ENCODE data around the gene LYPD3. TPM values are rescaled to one million over a fixed set of nuclear protein-coding genes. Genes with fewer than 3 reads are reported as not detected.

Gene LYPD3
- polyA plus RNA-seq, 1 donor (not counting 4 experiments of a cell fraction or from before 2014, with no cell fraction given) = 163 TPM

DNA sequence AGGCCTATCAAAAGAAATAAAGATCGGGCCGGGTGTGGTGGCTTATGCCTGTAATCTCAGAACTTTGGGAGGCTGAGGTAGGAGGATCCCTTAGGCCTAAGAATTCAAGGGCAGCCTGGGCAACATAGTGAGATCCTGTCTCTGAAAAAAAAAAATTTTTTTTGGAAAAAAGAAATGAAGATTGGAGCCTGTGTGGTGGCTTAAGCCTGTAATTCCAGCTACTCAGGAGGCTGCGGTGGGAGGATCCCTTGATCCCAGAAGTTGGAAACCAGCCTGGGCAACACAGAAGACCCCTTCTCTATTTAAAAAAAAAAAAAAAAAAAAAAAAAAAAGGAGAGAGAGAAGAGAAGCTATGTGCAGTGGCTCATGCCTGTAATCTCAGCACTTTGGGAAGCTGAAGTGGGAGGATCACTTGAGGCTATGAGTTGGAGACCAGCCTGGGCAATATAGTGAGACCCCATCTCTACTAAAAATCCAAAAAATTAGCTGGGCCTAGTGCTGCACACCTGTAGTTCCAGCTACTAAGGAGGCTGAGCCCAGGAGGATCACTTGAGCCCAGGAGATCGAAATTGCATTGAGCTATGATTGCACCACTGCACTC, 14.7 kb upstream of the LYPD3 start:
- H3K4me3 ChIP-seq (ENCODE audit: control insufficient read depth in 2 of 3, extremely low read depth in 1 of 3, insufficient read depth in 2 of 3, low read depth in 1 of 3, low read length in 3 of 3) = no peak overlapping the region
- FAIRE-seq (no peak), DNase-seq (ENCODE audit: low read depth, low spot score) (no peak)
- H3K4me2 ChIP-seq (ENCODE audit: control insufficient read depth, extremely low read depth, insufficient read depth, low read depth, low read length) = no peak overlapping the region
- H3K79me2 ChIP-seq (ENCODE audit: control insufficient read depth, insufficient read depth, low read length) = no peaks in the 10 kb centered on the region
- H3K27ac ChIP-seq (ENCODE audit: control insufficient read depth, insufficient read depth, low read length) = no peak overlapping the region
- H3K36me3 ChIP-seq (ENCODE audit: control insufficient read depth in 2 of 2, extremely low read depth in 1 of 2, insufficient read depth in 2 of 2, low read length in 2 of 2) = peaks cover 7 to 28% of the 10 kb centered on the region in 2 experiments
- dilution Hi-C loops (cut with MboI; ENCODE audit: extremely low pct_ligation_motif_present, low sequenced_read_pairs) = no loop called here
- H2AFZ ChIP-seq (ENCODE audit: control insufficient read depth, low read length) = no peak overlapping the region
- no peaks in the 10 kb centered on the region for H3K9me1 ChIP-seq (ENCODE audit: control insufficient read depth, extremely low read depth, insufficient read depth, low read length)
- no peaks in the 10 kb centered on the region for H3K27me3 ChIP-seq (ENCODE audit: control insufficient read depth, extremely low read depth, insufficient read depth, low read length)
- peaks cover 14% of the 10 kb centered on the region for H3K4me1 ChIP-seq (ENCODE audit: control insufficient read depth, extremely low read depth, insufficient read depth, low read length)
- no peak overlapping the region for H3K9ac ChIP-seq (ENCODE audit: control insufficient read depth, extremely low read depth, insufficient read depth, low read length)
- no peaks in the 10 kb centered on the region for H3K9me3 ChIP-seq (ENCODE audit: control insufficient read depth, low read depth, low read length)
- H4K20me1 ChIP-seq (ENCODE audit: control insufficient read depth, extremely low read depth, insufficient read depth, low read length) = no peaks in the 10 kb centered on the region
- TF ChIP-seq CTCF (optimal IDR thresholded peaks at IDR 0.05 in 1 of 3, IDR thresholded peaks at IDR 0.05 in 1 of 3, conservative IDR thresholded peaks at IDR 0.05 in 1 of 3; ENCODE audit: extremely low read depth in 1 of 3, insufficient read depth in 2 of 3, low read length in 3 of 3) (no peak), EZH2 (IDR thresholded peaks at IDR 0.05; ENCODE audit: low read length) (no peak)

GRCh38 chr19:43479226-43479625, 13.8 kb upstream of the LYPD3 start:
- Histone ChIP-seq H3K4me3 (ENCODE audit: control insufficient read depth in 2 of 3, extremely low read depth in 1 of 3, insufficient read depth in 2 of 3, low read depth in 1 of 3, low read length in 3 of 3) (no peak overlapping the region), H4K20me1 (ENCODE audit: control insufficient read depth, extremely low read depth, insufficient read depth, low read length) (no peaks in the 10 kb centered on the region), H3K4me2 (ENCODE audit: control insufficient read depth, extremely low read depth, insufficient read depth, low read depth, low read length) (no peak overlapping the region), H3K27ac (ENCODE audit: control insufficient read depth, insufficient read depth, low read length) (no peak overlapping the region), H3K9me1 (ENCODE audit: control insufficient read depth, extremely low read depth, insufficient read depth, low read length) (no peaks in the 10 kb centered on the region), H3K27me3 (ENCODE audit: control insufficient read depth, extremely low read depth, insufficient read depth, low read length) (no peaks in the 10 kb centered on the region), H3K79me2 (ENCODE audit: control insufficient read depth, insufficient read depth, low read length) (no peaks in the 10 kb centered on the region), H3K9ac (ENCODE audit: control insufficient read depth, extremely low read depth, insufficient read depth, low read length) (no peak overlapping the region), H3K4me1 (ENCODE audit: control insufficient read depth, extremely low read depth, insufficient read depth, low read length) (peaks cover 18% of the 10 kb centered on the region), H3K9me3 (ENCODE audit: control insufficient read depth, low read depth, low read length) (no peaks in the 10 kb centered on the region), H3K36me3 (ENCODE audit: control insufficient read depth in 2 of 2, extremely low read depth in 1 of 2, insufficient read depth in 2 of 2, low read length in 2 of 2) (peaks cover 7 to 32% of the 10 kb centered on the region in 2 experiments), H2AFZ (ENCODE audit: control insufficient read depth, low read length) (no peak overlapping the region)
- DNase-seq (ENCODE audit: low read depth, low spot score) (no peak), FAIRE-seq (no peak)
- dilution Hi-C loops (cut with MboI; ENCODE audit: extremely low pct_ligation_motif_present, low sequenced_read_pairs) = no loop called here
- no peak for TF ChIP-seq CTCF (optimal IDR thresholded peaks at IDR 0.05 in 1 of 3, IDR thresholded peaks at IDR 0.05 in 1 of 3, conservative IDR thresholded peaks at IDR 0.05 in 1 of 3; ENCODE audit: extremely low read depth in 1 of 3, insufficient read depth in 2 of 3, low read length in 3 of 3)

Measured in keratinocyte (primary cell).